Mononuclear cell (primary cell): Measurements from ENCODE around the gene SATB2. TPM values are rescaled to one million over a fixed set of nuclear protein-coding genes. Genes with fewer than 3 reads are reported as not detected.

Experiments
- H3K27me3 ChIP-seq: 2 replicates; pipeline ENCODE4 v1.6.0; 2011; ENCODE audit warnings: low read length, control low read depth; ENCODE audit not compliant: insufficient read depth
- H3K4me1 ChIP-seq: 2 replicates; pipeline ENCODE4 v1.5.1; 2011; ENCODE audit warnings: mild to moderate bottlenecking, low read length, control low read depth; ENCODE audit not compliant: insufficient read depth
- H3K4me3 ChIP-seq: 2 replicates; pipeline ENCODE4 v1.5.1; 2011; ENCODE audit warnings: mild to moderate bottlenecking, low read length, moderate library complexity
- H3K9me3 ChIP-seq: 2 replicates; pipeline ENCODE4 v1.5.1; 2011; ENCODE audit warnings: low read depth, mild to moderate bottlenecking, control low read depth, low read length
- total RNA-seq: library from RNA; depleted of rRNA; stranded (reverse); fragments of >200 nt; gene quantifications from one replicate; pipeline ENCODE4 v1.2.3, GENCODE V29; 2012

The SATB2 gene
- total RNA-seq, 1 donor: 0.73 TPM

DNA sequence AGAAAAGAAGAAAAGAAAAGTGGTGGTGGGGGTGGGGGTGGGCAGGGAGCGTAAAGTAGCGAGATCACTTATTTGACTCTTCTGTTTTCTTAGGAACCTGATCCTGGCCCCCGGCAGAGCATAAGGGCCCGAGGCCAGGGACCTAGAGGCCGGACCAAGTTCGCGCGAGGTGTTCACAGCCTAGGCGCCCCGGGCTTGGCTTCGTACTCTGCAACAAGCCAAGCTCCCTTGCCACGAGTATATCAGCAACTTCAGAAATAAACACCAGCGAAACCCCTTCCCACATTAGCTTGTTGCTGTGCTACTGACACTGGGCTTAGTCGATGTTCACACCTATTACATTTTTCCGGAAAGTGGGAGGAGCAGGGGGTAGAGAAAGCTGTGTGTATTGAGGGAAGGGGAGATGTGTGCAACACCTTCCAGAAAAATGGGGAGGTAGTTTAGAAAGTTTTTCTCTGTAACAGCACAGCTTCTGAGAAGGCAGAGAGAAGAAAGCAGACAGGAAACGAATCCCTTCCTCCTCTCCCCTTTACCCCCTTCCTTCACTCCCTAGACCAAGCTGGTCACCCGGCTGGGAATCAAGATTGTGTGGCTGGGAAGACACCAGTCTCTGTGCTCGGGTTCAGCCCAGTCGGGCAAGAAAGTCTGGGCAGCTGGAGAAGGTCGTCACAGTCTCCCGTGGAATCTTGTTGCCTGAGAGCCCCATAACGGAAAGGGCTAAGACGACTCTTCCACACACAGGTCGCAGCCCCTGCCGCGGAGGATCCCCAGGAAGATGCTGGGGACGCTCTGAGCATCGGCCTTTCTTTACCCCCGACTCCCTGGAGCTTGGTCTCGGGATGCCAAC lies 12.0 kb upstream of the SATB2 start:
- peaks cover 99% of the 10 kb centered on the region for H3K27me3 ChIP-seq
- peaks cover 30% of the 10 kb centered on the region for H3K4me1 ChIP-seq
- H3K9me3 ChIP-seq: no peaks in the 10 kb centered on the region
- no peak overlapping the region for H3K4me3 ChIP-seq

DNA sequence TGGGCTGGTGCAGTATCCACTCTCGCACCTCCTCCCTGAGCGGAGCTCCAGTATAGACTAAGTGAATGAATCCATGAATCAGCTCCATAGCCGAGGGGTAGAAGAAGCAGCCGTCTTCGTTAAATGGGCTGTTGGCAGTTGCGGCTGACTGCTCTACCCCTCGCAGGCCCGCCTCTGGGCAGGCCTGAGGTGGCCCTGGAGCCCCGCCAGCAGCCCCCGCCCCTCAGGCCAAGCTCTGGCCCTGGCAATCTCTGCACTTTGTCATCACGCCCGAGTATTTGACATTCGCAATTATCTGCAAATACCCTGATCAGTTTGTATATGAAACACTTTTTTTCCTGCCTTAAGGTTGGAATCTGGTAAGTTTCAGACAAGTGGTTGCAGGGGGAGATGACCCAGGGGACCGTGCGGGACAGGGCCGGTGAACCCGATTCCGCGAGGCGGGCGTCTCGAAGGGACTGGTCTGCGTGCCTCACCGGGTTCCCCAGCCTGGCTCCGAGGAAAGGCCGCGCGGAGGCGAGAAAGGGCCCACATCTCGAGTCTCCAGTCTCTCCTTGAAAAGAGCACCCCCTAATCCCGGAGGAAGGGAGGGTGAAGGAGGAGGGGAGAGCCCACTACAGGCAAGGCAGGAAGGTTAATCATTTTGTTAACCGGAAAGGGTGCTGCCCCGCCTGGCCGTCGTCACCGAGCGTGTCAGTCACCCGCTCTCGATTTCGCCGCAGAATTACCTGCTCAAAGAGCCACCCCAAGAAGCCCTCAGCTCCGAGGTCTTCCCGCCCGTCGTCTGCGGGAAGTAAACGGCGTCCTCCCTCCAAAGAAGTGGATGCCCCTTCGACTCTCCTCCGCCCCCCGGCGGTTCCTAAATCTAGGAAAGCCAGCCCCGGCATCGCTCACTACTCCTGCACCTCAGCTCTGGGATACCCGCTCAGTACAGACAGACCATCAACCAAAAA lies 11.1 kb upstream of the SATB2 start:
- H3K4me1 ChIP-seq: peaks cover 39% of the 10 kb centered on the region
- no peak overlapping the region for H3K4me3 ChIP-seq
- H3K9me3 ChIP-seq: no peaks in the 10 kb centered on the region
- H3K27me3 ChIP-seq: peaks cover 99% of the 10 kb centered on the region

DNA sequence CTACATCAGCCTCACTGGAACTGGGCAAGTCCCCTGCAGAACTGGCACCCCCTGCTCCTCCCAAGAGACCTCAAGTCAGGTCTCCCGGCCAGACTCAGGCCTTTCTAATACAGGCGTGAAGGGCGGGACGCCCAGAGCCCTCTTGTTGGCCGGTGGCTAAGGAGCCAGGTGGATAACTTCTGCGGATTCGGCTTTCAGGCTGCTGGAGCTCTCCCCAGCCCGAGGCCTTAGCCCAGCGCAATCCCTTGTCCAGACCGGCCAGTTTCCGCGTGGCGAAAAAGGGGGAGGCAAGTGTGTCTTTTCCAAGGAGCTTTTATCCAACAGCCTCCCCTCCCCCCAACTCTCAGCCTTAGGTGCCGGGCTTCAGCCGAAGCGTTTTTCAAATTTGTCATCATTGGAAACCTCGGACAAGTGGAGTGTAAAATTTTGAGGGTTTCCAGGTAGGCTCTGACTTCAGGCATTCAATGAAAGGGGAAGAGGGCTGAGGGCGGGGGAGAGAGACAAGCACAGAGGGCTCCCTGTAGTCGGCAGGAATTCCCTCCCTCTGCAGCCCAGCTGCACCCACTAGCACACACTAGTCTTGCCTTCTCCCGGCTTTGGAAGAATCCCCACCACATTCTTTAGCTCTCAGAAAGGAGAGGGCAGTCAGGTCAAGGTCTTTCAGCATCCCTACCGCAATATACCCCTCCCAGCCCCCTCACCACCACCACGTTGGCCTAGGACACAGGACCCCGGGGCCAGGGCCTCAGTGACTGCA lies 9.5 kb upstream of the SATB2 start:
- Histone ChIP-seq H3K4me1 (peaks cover 55% of the 10 kb centered on the region), H3K27me3 (peaks cover 99% of the 10 kb centered on the region), H3K4me3 (no peak overlapping the region), H3K9me3 (no peaks in the 10 kb centered on the region)

DNA sequence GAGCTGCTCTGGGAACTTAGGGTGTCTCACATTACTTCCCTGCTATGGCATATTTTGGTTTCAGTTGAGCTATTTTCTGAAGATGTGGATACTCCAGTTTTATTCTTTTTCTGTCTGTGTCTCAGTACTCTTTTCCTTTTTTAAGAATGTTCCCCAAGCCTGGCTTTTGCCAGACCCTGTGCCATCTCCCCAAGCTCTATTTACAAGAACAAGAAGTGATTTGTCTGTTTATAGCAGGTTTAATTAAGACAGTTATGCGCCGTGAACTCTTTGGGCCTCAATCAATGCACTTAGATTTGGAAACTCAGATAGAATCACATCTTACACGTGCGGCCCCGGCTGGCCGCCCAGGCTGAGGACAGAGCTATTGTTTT lies 8.9 kb upstream of the SATB2 start:
- Histone ChIP-seq H3K4me3 (no peak overlapping the region), H3K27me3 (peaks cover 99% of the 10 kb centered on the region), H3K9me3 (no peaks in the 10 kb centered on the region), H3K4me1 (peaks cover 58% of the 10 kb centered on the region)

DNA sequence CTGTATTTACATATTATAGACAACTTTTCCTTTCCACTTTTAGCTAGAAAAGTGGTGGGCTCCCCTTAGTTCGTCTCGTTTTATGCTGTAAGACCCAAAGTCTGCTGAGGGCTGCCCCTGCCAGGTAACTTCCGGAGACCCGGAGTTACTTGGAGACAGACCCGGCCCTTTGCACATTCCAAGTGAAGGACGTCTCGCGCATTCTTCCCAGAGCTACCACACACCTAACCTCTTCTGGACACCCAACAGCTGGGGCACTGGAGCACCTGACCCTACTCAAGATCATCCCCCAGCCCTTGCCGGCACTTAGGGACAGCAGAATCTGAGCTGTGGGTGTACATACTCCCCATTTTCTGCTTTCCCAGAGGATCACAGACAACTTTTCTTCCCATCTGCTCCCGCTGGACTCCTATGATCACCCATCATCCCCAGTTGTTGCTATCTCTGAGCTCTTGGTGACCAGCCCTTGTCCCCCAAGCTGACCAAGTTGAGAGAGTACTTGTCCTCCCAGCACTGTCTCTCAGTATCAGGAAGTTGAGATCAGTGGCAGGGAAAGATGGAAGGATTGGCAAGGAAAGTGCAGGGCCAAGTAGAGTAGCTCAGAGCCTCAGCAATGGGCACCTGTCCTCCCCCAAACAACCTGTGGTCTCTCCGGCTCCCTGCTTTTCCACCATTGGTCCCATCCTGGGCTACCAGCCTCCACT lies 8.4 kb upstream of the SATB2 start:
- Histone ChIP-seq H3K4me3 (no peak overlapping the region), H3K9me3 (no peaks in the 10 kb centered on the region), H3K27me3 (peaks cover 99% of the 10 kb centered on the region), H3K4me1 (peaks cover 54% of the 10 kb centered on the region)

DNA sequence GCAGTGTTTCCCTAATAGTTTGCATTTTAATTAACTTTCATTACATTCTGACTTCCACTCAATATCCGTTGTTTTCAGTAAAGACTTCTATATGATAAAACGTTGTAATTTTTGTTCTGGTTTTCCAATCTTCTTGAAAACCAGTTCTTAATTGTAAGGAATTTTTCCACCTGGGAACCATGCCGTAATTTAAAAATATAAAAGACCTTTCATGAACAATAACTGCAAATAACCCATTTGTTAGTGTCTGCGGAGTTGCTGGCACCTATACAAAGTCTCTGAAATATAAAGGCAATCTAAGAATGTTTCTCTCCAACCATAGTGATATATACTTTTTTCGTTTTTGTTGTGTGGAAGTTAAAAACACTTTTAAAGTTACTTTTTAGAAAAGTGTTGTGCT lies 7.7 kb upstream of the SATB2 start:
- H3K4me1 ChIP-seq: peaks cover 49% of the 10 kb centered on the region
- no peak overlapping the region for H3K4me3 ChIP-seq
- H3K27me3 ChIP-seq: peaks cover 99% of the 10 kb centered on the region
- H3K9me3 ChIP-seq: no peaks in the 10 kb centered on the region

DNA sequence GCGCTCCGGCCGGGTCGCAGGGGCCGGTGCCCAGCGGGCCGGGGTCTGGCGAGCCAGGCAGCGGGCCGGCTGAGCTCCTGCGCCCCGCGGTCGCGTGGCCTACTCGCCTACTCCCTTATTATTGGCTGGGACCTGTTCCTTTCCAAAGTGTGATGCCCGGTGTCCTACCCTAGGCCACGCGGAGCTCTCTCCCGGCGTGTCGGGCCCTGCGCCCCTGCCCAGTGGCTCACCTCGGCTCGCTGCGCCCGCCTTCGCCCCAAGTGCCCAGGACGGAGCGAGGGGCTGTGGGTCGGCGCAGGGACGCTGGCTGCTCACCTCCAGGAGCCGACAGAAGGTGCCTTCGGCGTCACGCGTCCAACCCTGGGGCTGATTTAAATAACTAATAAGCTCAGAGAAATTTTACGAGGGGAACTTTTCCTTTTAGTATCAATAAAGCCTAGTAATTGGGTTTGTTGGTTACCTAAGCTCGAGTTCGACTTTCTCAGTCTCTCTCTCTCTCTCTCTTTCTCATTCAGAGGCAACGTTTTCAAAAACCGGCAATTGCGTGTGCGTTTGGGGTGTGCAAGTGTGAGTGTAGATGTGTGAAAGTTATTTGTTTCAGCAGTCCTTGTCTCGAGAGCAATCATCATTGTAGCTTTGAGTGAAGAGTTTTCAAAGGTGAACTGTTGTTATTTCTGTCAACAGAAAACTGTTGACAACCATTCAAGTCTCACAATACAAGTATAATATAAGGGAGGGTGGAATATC lies 7.0 kb upstream of the SATB2 start:
- Histone ChIP-seq H3K27me3 (peaks cover 97% of the 10 kb centered on the region), H3K9me3 (no peaks in the 10 kb centered on the region), H3K4me1 (peaks cover 51% of the 10 kb centered on the region), H3K4me3 (no peak overlapping the region)

DNA sequence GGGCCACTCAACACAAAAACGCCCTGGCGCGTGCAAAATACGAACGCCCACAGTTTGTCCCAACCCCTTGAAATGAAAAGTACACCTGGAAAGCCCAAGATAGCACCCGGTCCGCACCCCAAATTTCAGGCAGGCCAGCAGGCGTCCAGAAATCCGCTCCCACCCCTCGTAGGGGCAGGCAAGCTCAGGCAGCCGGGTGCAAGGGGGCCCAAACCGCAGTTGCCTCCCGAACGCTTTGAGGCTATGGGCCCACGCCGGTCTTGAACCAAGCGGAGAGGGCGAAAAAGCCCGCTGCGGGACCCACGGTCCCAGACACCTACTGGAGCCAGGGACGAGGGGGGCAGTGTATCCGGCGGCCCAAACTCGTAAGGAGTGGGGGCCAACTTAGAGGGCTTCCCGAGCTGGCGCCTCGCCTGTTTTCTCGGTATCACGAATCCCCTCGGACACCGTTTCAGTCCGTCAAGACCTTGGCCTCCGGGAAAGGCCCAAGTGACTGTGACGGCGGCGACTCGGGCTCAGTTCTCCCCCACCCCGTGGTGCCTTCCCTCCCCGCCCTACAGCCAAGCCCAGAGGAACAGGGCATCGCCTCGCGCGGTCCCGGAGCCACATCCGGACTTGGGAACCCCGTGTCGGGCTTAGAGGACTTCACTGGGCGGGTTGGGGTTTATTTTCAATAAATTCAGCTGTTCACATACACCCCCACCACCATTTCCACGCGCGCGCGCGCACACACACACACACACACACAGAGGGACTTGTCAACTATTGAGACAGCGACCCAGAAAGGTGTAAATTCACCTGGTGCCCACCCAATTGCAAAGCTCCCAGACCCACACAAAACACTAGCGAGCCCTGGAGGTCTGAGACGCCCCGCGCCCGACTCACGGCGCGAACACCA lies 6.2 kb upstream of the SATB2 start:
- peak overlapping the region; percentile 15 for H3K4me3 ChIP-seq
- H3K27me3 ChIP-seq: peaks cover 90% of the 10 kb centered on the region
- no peaks in the 10 kb centered on the region for H3K9me3 ChIP-seq
- H3K4me1 ChIP-seq: peaks cover 47% of the 10 kb centered on the region

DNA sequence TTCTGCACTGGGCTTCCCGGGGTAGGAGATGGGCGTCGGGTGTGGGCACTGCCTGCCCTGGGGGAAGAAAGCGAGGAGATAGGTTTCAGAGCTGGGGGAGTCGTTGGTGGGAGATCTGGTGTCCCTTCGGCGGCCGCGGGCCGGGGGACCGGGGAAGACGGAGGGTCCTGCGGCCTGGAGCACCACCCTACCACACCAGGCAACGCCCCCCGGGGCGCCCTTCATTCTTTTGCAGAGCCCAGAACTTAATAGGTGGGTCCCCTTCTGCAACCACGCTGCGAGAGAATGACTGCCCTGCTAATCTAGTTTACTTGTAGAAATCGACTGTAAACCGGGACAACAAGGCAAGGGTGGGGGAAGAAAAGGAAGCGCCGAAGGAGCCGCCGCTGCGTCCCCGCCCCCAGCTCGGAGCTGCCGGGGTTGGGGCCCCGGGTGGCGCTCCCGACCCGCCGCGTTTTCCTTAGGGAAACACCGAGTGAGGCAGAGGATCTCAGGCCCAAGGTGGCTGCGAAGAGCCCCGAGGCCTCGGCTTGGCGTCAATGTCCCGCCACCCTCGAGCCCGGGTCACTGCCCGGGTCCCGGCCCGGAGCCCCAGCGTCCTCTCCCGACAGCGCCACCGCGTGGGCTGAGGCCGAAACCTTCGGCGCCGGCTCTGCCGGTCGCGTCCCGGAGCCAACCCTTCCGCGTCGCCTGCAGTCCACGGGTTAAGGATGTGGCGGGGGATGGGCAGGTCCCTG lies 5.4 kb upstream of the SATB2 start:
- Histone ChIP-seq H3K27me3 (peaks cover 82% of the 10 kb centered on the region), H3K4me3 (peak overlapping the region; percentile 15), H3K4me1 (peaks cover 43% of the 10 kb centered on the region), H3K9me3 (no peaks in the 10 kb centered on the region)

DNA sequence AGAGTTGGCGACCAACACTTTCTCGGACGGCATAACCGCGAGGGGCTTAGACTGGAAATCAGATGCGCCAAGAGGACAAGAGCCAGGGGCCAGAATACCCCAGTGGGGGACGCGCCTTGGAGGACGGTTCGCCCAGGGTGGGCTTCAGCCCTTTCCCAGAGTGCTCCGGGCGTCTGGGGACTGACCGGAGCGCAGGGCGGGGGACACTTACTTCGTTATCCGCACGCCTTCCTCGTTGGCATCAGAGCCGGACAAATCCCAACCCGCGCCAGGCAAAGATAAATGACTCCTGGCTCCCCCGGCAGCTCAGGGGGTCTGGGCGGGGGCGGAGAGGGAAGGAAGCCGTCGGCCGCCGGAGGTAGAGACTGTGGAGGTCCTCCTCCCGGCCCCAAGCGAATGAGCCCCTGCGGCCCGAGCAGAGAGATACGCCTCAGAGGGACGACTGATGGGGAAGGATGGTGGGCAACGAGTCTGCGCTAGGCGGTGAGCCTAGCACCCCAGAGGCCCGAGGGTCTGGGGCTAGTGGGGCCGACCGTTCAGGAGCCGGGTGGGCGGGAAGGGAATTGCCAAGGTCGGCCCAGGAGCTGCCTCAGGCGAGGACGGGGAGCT lies 4.7 kb upstream of the SATB2 start:
- H3K4me1 ChIP-seq: peaks cover 47% of the 10 kb centered on the region
- no peak overlapping the region for H3K4me3 ChIP-seq
- H3K9me3 ChIP-seq: no peaks in the 10 kb centered on the region
- H3K27me3 ChIP-seq: peaks cover 79% of the 10 kb centered on the region

DNA sequence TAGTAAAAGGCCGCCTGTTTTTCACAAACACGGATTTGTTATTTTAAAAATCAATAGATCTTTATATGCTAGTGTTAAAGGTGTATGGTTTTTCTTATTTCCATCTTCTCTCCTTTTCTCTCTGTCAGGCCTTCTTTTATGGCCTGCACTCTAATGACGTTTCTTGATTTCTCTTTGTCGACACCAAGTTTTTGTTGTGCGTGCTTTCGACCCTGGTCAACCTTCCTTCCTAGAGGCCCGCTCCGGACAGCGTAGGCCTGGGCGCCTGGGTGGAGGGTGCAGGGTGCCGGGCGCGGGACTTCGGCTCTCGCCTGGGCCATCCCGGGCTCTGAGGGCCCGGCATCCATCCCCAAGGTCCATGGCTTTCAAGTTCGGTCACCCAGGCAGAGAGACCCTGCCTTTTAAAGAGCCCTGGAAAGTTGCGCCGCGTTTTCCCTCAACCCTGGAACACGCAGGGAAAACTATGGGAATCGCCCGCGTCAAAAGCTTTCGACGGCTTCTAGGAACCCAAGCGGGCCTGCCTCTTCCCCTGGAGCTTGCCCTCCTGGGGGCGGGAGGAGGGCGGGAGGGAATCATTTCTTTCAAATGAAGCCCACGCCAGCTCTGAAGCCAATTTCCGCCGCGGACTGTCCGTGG lies 4.1 kb upstream of the SATB2 start:
- Histone ChIP-seq H3K4me3 (no peak overlapping the region), H3K9me3 (no peaks in the 10 kb centered on the region), H3K4me1 (peaks cover 53% of the 10 kb centered on the region), H3K27me3 (peaks cover 78% of the 10 kb centered on the region)
